ENCODE data around the gene UACA.

DNA sequence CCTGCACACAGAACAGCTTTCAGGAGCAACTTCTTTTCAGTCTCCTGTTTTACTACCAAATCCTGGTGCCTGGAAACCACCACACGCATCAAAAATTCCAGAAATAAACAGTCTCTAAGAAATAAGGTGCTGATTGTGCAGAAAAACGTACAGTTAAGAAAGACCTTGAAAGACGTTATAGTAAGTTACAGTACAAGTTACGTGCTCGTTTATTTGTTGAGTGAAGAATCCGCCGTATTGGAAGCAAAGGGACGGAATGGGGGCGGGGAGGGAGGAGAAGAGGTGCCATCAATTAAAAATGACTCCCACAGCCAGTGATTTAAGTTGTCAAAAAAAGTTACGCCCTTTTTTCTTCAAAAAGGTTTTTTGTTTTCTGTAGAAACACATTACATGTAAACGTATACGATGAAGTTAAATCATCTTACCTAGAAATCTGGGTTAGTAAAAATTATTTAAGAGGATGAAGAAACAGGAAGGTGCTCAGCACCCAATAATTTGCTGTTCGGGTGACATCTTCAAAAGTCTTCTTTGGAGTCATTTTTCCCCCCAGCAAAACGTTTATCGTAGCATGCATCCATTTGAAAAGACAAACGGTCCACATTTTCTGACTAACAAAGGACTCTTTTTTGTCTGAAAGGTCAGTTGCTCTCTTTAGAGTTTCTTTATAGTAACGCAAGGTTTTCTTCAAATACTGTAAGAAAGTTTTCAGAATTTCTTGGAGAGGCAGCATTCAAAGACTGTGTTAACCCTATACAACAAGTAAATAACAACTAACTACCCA, 782 bp upstream of the UACA start:
- TF ChIP-seq, protein P1, sequence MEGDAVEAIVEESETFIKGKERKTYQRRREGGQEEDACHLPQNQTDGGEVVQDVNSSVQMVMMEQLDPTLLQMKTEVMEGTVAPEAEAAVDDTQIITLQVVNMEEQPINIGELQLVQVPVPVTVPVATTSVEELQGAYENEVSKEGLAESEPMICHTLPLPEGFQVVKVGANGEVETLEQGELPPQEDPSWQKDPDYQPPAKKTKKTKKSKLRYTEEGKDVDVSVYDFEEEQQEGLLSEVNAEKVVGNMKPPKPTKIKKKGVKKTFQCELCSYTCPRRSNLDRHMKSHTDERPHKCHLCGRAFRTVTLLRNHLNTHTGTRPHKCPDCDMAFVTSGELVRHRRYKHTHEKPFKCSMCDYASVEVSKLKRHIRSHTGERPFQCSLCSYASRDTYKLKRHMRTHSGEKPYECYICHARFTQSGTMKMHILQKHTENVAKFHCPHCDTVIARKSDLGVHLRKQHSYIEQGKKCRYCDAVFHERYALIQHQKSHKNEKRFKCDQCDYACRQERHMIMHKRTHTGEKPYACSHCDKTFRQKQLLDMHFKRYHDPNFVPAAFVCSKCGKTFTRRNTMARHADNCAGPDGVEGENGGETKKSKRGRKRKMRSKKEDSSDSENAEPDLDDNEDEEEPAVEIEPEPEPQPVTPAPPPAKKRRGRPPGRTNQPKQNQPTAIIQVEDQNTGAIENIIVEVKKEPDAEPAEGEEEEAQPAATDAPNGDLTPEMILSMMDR (IDR thresholded peaks at IDR 0.05) = no peak
- TF ChIP-seq POLR2A (IDR thresholded peaks at IDR 0.05) = no peak

Data from ovary (tissue), 3 donors.